ENCODE data around the gene CEP72.
"Not testable (repeated sequence)": the region's sequence is repeated elsewhere in the genome, so short reads cannot be mapped to it uniquely, and the experiment has no call there.

DNA sequence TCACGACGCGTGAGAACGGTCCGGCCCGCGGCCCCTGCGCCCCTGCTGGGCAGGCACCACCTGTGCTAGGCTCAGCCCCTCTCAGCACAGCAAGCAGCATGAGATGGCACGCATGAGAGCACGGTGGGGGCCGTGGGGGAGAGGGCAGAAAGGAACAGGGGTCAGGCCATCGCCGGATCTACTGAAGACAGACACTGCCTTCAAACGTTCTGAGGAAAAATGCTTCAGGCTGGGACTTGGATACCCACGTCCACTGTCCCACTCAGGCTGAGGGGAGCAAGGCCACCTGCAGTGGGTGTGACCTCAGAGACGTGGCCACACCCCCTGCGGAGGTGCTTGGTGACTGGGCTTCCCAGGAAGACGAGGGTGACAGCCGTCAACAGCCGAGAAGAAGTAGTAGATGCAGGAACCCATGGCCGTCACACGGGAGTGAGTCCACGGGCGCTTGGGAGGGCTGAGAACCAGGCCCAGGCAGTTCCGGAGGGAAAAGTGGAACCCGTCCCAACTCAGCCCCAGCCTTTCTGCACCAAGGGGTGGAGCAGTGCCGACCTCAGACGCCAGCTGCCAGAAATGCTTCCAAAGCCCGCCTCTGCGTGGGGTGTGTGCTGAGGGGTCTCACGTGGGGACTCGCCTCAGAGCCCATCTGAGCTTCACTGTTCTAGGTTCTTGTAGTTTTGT lies 68.1 kb downstream of the CEP72 start:
- TF ChIP-seq, protein P1, sequence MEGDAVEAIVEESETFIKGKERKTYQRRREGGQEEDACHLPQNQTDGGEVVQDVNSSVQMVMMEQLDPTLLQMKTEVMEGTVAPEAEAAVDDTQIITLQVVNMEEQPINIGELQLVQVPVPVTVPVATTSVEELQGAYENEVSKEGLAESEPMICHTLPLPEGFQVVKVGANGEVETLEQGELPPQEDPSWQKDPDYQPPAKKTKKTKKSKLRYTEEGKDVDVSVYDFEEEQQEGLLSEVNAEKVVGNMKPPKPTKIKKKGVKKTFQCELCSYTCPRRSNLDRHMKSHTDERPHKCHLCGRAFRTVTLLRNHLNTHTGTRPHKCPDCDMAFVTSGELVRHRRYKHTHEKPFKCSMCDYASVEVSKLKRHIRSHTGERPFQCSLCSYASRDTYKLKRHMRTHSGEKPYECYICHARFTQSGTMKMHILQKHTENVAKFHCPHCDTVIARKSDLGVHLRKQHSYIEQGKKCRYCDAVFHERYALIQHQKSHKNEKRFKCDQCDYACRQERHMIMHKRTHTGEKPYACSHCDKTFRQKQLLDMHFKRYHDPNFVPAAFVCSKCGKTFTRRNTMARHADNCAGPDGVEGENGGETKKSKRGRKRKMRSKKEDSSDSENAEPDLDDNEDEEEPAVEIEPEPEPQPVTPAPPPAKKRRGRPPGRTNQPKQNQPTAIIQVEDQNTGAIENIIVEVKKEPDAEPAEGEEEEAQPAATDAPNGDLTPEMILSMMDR (IDR thresholded peaks at IDR 0.05), result not testable (repeated sequence)
- TF ChIP-seq ZFX (IDR thresholded peaks at IDR 0.05; ENCODE audit: borderline replicate concordance), result not testable (repeated sequence)

Data from 22Rv1 (cell line).